Caco-2 (cell line): ENCODE data around the gene IKBKE. TPM values are rescaled to one million over a fixed set of nuclear protein-coding genes. Genes with fewer than 3 reads are reported as not detected.

Source experiments
- BruUV-seq: library from RNA; stranded (reverse); fragments of 400-500 nt; replicated peaks from 2 replicates; lab custom pipeline; 2021; lab: Mats Ljungman, UMichigan
- CTCF ChIA-PET: fragments of 300-600 bp; sonication (Branson Sonifier 250); formaldehyde crosslinking; loops from one replicate; lab custom pipeline; 2022; ENCODE audit warnings: antibody characterized with exemption; lab: Charles Lee
- POLR2A ChIA-PET: fragments of 300-600 bp; sonication (Branson Sonifier 250); formaldehyde crosslinking; loops from one replicate; lab custom pipeline; 2022; ENCODE audit warnings: antibody characterized with exemption; lab: Charles Lee
- DNase-seq, 2 experiments: peaks; one replicate each; pipeline versions ENCODE4 v3.0.0 to v3.0.0-alpha.2; 2020 to 2022
- H3K27me3 ChIP-seq: replicated peaks from 2 replicates; pipeline ENCODE4 v1.6.0; 2011; ENCODE audit warnings: low read length; ENCODE audit not compliant: control insufficient read depth, insufficient read depth
- H3K36me3 ChIP-seq: 2 replicates; pipeline ENCODE4 v1.5.1; 2011; ENCODE audit warnings: low read length; ENCODE audit not compliant: control insufficient read depth, insufficient read depth
- H3K4me1 ChIP-seq: fragments of 250-450 bp; sonication (Bioruptor Pico); 2 replicates; pipeline ENCODE4 v1.5.1; 2020; ENCODE audit warnings: mild to moderate bottlenecking
- H3K4me3 ChIP-seq: 2 replicates; pipeline ENCODE4 v1.5.1; 2011; ENCODE audit warnings: low read depth, mild to moderate bottlenecking, control low read depth, low read length
- H3K9me3 ChIP-seq: fragments of 250-450 bp; sonication (Bioruptor Pico); 2 replicates; pipeline ENCODE4 v1.5.1; 2020; ENCODE audit warnings: mild to moderate bottlenecking, moderate library complexity
- H3K27ac Mint-ChIP-seq: one replicate; pipeline ENCODE4 v1.8.0; 2022; ENCODE audit warnings: mixed read lengths; ENCODE audit not compliant: unreplicated experiment
- H3K27me3 Mint-ChIP-seq: one replicate; pipeline ENCODE4 v1.8.0; 2022; ENCODE audit warnings: mixed read lengths; ENCODE audit not compliant: insufficient read depth, unreplicated experiment
- H3K36me3 Mint-ChIP-seq: one replicate; pipeline ENCODE4 v1.8.0; 2022; ENCODE audit warnings: mild to moderate bottlenecking, mixed read lengths; ENCODE audit not compliant: insufficient read depth, unreplicated experiment
- H3K4me1 Mint-ChIP-seq: one replicate; pipeline ENCODE4 v1.8.0; 2022; ENCODE audit warnings: low read depth, mixed read lengths; ENCODE audit not compliant: unreplicated experiment
- H3K4me3 Mint-ChIP-seq: one replicate; pipeline ENCODE4 v1.8.0; 2022; ENCODE audit warnings: mild to moderate bottlenecking, moderate library complexity, mixed read lengths; ENCODE audit not compliant: unreplicated experiment
- H3K9me3 Mint-ChIP-seq: one replicate; pipeline ENCODE4 v1.8.0; 2022; ENCODE audit warnings: mixed read lengths; ENCODE audit not compliant: unreplicated experiment
- CTCF ChIP-seq, 2 experiments: fragments of 200-600 bp in 1 of 2; IDR thresholded peaks; 1 replicate in 1 of 2; 2 replicates in 1 of 2; pipeline versions ENCODE4 v1.5.1 to v1.8.0; 2011 to 2022; ENCODE audit warnings: antibody characterized with exemption in 1 of 2, control low read depth in 1 of 2, inconsistent platforms in 1 of 2, low read depth in 1 of 2, low read length in 1 of 2, mild to moderate bottlenecking in 1 of 2, moderate library complexity in 1 of 2; ENCODE audit not compliant: insufficient read depth in 1 of 2, severe bottlenecking in 1 of 2, unreplicated experiment in 1 of 2
- intact Hi-C: fragments of 100-400 bp; cut with micrococcal nuclease; formaldehyde crosslinking; loops from one replicate; pipeline ENCODE4 v1.10.0; 2022; ENCODE audit not compliant: unreplicated experiment
- total RNA-seq: library from RNA; stranded (reverse); gene quantifications from 2 replicates; pipeline ENCODE4 v1.2.3, GENCODE V29; 2022

IKBKE gene
- total RNA-seq, 1 experiment from 2014 or later, result 9.0 TPM

- no TSS peak for BruUV-seq
- CTCF ChIA-PET, result no interaction called here
- H3K27me3 ChIP-seq, result no peaks in the 10 kb centered on the region
- no peaks in the 10 kb centered on the region for H3K36me3 ChIP-seq
- H3K27ac Mint-ChIP-seq, result no peak overlapping the region
- H3K27me3 Mint-ChIP-seq, result no peaks in the 10 kb centered on the region
- no peak overlapping the region for H3K4me3 Mint-ChIP-seq
- no peak overlapping the region for H3K4me3 ChIP-seq
- no peaks in the 10 kb centered on the region for H3K9me3 Mint-ChIP-seq
- no peaks in the 10 kb centered on the region for H3K9me3 ChIP-seq
- DNase-seq, result no peak
- H3K36me3 Mint-ChIP-seq, result no peaks in the 10 kb centered on the region
- TF ChIP-seq CTCF (IDR thresholded peaks at IDR 0.05; ENCODE audit: insufficient read depth in 1 of 2, low read depth in 1 of 2, low read length in 1 of 2, severe bottlenecking in 1 of 2, unreplicated experiment in 1 of 2), result no peak
- POLR2A ChIA-PET, result no interaction called here
- intact Hi-C loops, result no loop called here
- H3K4me1 Mint-ChIP-seq, result peaks cover 7% of the 10 kb centered on the region
- H3K4me1 ChIP-seq, result peaks cover 8% of the 10 kb centered on the region; the same call in 1 of the 2 replicates
These were observed 43.0 kb upstream of the IKBKE start for GRCh38 chr1:206427291-206427690.

- H3K36me3 ChIP-seq, result no peaks in the 10 kb centered on the region
- POLR2A ChIA-PET, result no interaction called here
- CTCF ChIA-PET, result no interaction called here
These were observed 40.9 kb upstream of the IKBKE start for GRCh38 chr1:206429421-206429820.

GRCh38 chr1:206430031-206430983 is 40.0 kb upstream of the IKBKE start:
- Mint-ChIP-seq H3K4me1 (peaks cover 7% of the 10 kb centered on the region), H3K36me3 (no peaks in the 10 kb centered on the region), H3K27ac (no peak overlapping the region), H3K4me3 (no peak overlapping the region), H3K27me3 (no peaks in the 10 kb centered on the region), H3K9me3 (no peaks in the 10 kb centered on the region)
- DNase-seq, result peak in 1 of 2 experiments; percentile 10
- Histone ChIP-seq H3K36me3 (no peaks in the 10 kb centered on the region), H3K4me1 (peaks cover 8% of the 10 kb centered on the region; the same call in 1 of the 2 replicates), H3K27me3 (no peaks in the 10 kb centered on the region), H3K4me3 (no peak overlapping the region), H3K9me3 (no peaks in the 10 kb centered on the region)
- ChIA-PET CTCF (no interaction called here), POLR2A (no interaction called here)
- intact Hi-C loops, result no loop called here
- BruUV-seq, result no TSS peak
- peak in 1 of 2 experiments; percentile 20 for TF ChIP-seq CTCF (IDR thresholded peaks at IDR 0.05; ENCODE audit: insufficient read depth in 1 of 2, low read depth in 1 of 2, low read length in 1 of 2, severe bottlenecking in 1 of 2, unreplicated experiment in 1 of 2)

More at GRCh38 chr1:206429421-206429820, 40.9 kb upstream of the IKBKE start:
- H3K9me3 Mint-ChIP-seq, result no peaks in the 10 kb centered on the region
- H3K36me3 Mint-ChIP-seq, result no peaks in the 10 kb centered on the region
- no peaks in the 10 kb centered on the region for H3K9me3 ChIP-seq
- intact Hi-C loops, result no loop called here
- peaks cover 8% of the 10 kb centered on the region; the same call in 1 of the 2 replicates for H3K4me1 ChIP-seq
- H3K4me3 Mint-ChIP-seq, result no peak overlapping the region
- no peak overlapping the region for H3K27ac Mint-ChIP-seq
- no peak for DNase-seq
- no peaks in the 10 kb centered on the region for H3K27me3 Mint-ChIP-seq
- no peaks in the 10 kb centered on the region for H3K27me3 ChIP-seq
- TF ChIP-seq CTCF (IDR thresholded peaks at IDR 0.05; ENCODE audit: insufficient read depth in 1 of 2, low read depth in 1 of 2, low read length in 1 of 2, severe bottlenecking in 1 of 2, unreplicated experiment in 1 of 2), result no peak
- H3K4me3 ChIP-seq, result no peak overlapping the region
- peaks cover 7% of the 10 kb centered on the region for H3K4me1 Mint-ChIP-seq
- no TSS peak for BruUV-seq
